NOMO-1 treated with dmso at 0.1 percent for 144 hours (cell line): ENCODE data around the gene PNLDC1.

ENCODE experiments used
- DNase-seq: peaks from one replicate; lab custom pipeline; 2025; ENCODE audit not compliant: unreplicated experiment; lab: John Stamatoyannopoulos, UW

PNLDC1 gene

GRCh38 chr6:159800141-159800865 lies at the start of gene PNLDC1:
Gene PNLDC1, plus strand, starts transcription at chr6:159800276. Its CDS starts 32 bp downstream, at chr6:159800308.
- no peak for DNase-seq

GRCh38 chr6:159751448-159751847 lies 48.6 kb upstream of the PNLDC1 start:
- no peak for DNase-seq

GRCh38 chr6:159753081-159753872 lies 46.8 kb upstream of the PNLDC1 start:
- DNase-seq = no peak

GRCh38 chr6:159754401-159754800 lies 45.7 kb upstream of the PNLDC1 start:
- DNase-seq = no peak

- no peak for DNase-seq
Observed at GRCh38 chr6:159754959-159755914, 44.8 kb upstream of the PNLDC1 start.

- no peak for DNase-seq
Observed at GRCh38 chr6:159756508-159756907, 43.6 kb upstream of the PNLDC1 start.

GRCh38 chr6:159758031-159759001 lies 41.8 kb upstream of the PNLDC1 start:
- DNase-seq = no peak

- DNase-seq = no peak
Observed at GRCh38 chr6:159759645-159760044, 40.4 kb upstream of the PNLDC1 start.

GRCh38 chr6:159760602-159761057 lies 39.4 kb upstream of the PNLDC1 start:
- no peak for DNase-seq

- no peak for DNase-seq
Observed at GRCh38 chr6:159761129-159761872, 38.8 kb upstream of the PNLDC1 start.

- DNase-seq = peak; percentile 92
Observed at GRCh38 chr6:159761873-159762680, 38.0 kb upstream of the PNLDC1 start, which contains the start of gene ACAT2. Gene ACAT2, plus strand, starts transcription at chr6:159762045. Its CDS starts 43 bp downstream, at chr6:159762088.

- DNase-seq = no peak
Observed at GRCh38 chr6:159762681-159763293, 37.3 kb upstream of the PNLDC1 start.

GRCh38 chr6:159766906-159767305 lies 33.2 kb upstream of the PNLDC1 start:
- DNase-seq = no peak

- no peak for DNase-seq
Observed at GRCh38 chr6:159769470-159769869, 30.6 kb upstream of the PNLDC1 start.

- DNase-seq = no peak
Observed at GRCh38 chr6:159772196-159772595, 27.9 kb upstream of the PNLDC1 start.

- no peak for DNase-seq
Observed at GRCh38 chr6:159777240-159777904, 22.7 kb upstream of the PNLDC1 start.

GRCh38 chr6:159778131-159778530 lies 21.9 kb upstream of the PNLDC1 start:
- DNase-seq = no peak
